GM20431 (cell line): ENCODE measurements around the gene SRP68.

Experiments
- in situ Hi-C: fragments of 300-500 bp; cut with MseI, MboI; formaldehyde crosslinking; loops from one replicate; pipeline ENCODE4 v1.15.0; 2020; ENCODE audit warnings: low sequenced_read_pairs; ENCODE audit not compliant: unreplicated experiment

SRP68 gene

DNA sequence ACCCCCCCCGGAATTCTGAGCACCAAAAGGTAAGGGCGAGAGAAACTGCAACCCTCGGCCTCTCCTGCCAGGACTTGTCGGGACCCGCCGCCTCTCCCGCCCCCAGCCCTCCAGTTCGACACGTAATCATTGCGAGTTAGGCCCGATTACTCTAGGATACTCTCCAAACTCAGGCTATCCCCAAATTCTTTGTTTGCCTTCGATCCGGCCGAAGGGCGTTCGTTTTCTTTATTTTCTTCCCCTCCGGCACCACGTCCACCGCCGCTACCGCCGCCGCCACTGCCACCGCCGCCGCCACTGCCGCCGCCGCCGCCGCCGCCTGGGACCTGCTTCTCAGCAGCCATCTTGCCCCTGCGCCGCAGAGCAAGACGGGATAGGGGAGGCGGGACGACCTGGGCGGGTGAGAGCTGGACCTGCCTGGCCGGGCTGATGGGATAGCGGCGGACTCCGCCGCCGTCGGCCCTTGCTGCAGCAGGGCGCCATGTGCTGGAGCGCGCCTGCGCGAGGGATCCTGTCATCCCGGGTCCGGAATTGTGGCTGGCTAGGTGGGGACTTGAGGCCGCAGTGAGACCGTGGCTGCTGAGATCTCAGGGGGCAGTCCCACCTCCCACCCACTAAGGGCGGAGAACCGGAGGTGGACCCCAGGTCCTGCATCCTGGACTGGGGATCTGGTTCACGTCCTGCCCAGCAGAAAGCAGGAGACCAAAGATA is at the start of gene SRP68:
SRP68 (minus strand) TSS at position 370 of the 711 bp plus-strand sequence; CDS start at position 344, 26 bp downstream.
- in situ Hi-C loops, result no loop called here

DNA sequence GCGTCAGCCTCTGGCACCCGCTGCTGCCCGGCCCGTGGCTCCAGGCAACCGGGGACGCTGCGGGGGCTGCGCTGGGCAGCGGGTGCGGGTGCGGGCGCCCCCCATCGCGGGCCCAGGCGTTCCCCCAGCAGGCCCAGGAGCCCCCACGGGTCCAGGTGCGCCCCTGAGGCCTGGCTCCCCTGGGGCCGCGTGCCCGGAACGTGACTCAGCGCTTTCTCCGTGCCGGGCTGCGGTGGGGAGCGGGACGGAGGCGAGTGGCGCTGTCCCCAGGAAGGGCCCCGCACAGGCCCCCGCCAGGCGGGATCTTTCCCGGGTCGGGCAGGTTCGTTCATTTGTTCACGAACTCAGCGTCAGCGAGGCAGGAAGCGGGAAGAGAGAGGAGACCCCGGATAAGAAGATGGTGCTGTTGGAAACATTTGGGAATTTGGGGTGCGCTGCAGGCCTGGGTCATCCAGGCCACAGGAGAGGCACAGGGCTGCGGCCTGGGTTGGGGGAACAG is 49.7 kb upstream of the SRP68 start:
- in situ Hi-C loops, result loop anchor here (5.0 kb wide), 1 partner anchor 160 kb away; no protein-coding TSS in a partner anchor

DNA sequence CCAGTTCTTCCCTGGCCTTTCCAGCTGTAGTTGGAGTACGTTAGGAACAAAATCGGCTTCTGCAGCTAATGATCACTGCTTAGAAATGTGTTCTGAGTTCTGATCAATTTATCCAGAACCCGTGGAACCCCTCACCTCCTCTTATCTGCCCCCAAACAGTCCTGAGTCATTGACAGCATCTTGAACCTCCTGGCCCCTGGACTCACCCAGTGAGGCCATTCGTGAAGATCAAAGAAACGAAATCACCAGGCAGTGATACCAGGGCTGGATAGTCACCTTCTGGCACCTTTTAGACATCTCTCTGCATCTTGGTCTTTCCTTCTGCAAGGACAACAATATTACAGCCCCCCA is 48.3 kb upstream of the SRP68 start:
- in situ Hi-C loops, result loop anchor here (5.0 kb wide), 1 partner anchor 162 kb away; no protein-coding TSS in a partner anchor

GRCh38 chr17:76119409-76120371 is 47.4 kb upstream of the SRP68 start:
- in situ Hi-C loops, result loop anchor here (5.0 kb wide), 1 partner anchor 163 kb away; no protein-coding TSS in a partner anchor

DNA sequence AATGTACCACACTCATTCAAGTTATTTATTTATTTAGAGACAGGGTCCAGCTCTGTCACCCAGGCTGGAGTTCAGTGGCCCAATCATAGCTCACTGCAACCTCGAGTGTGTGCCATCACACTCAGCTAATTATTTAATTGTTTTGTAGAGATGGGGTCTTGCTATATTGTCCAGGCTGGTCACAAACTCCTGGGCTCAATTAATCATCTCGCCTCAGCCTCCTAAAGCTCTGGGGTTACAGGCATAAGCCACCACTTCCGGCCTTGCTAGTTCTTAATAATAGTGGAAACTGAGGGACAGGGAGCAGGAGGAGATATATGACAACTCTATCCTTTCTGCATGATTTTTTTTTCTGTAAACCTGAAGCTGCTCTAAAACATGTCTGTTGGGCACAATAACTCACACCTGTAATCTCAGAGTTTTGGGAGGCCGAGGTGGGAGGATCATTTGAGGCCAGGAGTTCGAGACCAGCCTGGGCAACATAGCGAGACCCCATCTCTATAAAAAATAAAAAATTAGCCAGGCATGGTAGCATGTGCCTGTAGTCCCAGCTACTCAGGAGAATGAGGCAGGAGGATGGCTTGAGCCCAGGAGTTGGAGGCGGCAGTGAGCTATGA is 42.9 kb upstream of the SRP68 start:
- in situ Hi-C loops, result no loop called here

GRCh38 chr17:76111956-76112355 is 39.6 kb upstream of the SRP68 start:
- in situ Hi-C loops, result no loop called here

- in situ Hi-C loops, result no loop called here
Observed at GRCh38 chr17:76107509-76107908, 35.2 kb upstream of the SRP68 start.

DNA sequence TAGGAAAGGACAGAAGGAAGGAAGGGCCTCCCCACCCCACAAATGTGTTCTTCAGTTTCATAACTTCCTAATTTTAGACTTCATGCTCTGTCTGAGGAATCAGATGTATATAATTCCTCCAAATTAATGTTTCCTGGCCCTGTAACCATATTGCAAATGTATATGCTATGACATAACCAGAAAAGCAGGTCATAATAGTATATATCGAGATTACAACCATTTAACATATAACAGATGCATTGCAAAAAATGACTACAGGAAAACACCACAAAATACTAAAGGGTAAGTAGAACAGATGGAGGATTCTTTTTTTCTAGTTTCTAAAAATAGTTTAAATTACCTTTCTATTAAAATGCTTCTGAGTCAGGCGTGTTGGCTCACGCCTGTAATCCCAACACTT is 34.4 kb upstream of the SRP68 start:
- in situ Hi-C loops, result no loop called here

DNA sequence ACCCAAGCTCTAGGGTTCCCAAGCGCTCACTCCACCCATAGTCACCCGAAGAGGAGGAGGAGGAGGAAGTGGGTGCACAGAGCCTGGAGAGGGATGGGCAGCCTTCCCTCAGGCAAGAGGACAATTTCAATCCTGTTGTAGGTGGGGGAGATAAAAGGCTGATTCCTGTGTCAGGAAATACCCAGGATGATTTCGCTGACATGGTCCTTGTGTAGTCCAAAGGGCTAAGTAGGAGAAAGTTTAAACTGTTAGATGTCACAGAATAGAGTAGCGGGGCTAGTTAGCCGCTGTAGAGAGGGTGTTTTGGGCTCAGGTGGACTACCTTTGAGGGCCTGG is 32.5 kb upstream of the SRP68 start:
- in situ Hi-C loops, result no loop called here

- in situ Hi-C loops, result no loop called here
Observed at GRCh38 chr17:76104140-76104895, 32.0 kb upstream of the SRP68 start.

- in situ Hi-C loops, result no loop called here
Observed at GRCh38 chr17:76103274-76104139, 31.2 kb upstream of the SRP68 start, which contains the start of gene EXOC7. Gene EXOC7 (minus strand): TSS chr17:76103787. CDS start chr17:76103692, 95 bp downstream.

DNA sequence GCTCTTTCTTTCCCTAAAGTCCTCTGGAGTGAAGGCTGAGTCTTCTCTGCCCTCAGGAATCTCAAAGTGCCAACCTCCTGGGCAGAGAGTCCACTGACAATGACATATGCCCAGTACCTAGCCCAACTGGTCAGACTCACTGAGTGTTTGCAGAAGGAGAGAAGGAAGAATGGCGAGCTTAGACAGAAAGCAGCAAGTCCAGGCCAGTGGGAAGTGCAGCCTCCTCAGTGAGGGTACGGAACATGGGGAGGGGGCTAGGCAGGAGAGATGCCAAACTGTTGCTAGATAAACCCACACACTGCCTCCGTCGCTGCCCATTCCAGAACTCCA is 30.6 kb upstream of the SRP68 start:
- in situ Hi-C loops, result no loop called here

GRCh38 chr17:76097716-76098295 is 25.5 kb upstream of the SRP68 start:
- in situ Hi-C loops, result no loop called here

DNA sequence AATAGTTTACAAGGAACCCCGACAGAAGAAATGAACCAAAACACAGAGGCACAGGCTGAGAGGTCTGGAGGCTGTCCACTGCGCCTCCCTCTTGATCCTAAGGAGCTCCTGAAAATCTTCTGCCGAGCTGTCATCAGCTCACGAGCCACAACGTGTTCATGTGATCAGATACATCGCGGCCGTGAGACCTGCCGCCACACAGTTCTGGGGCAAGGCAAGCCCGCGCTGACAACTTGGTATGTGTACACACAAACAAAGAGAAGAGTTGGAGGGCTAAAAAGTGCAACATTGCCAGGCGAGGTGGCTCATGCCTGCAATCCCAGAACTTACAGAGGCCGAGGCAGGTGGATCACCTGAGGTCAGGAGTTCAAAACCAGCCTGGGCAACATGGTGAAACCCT is 23.6 kb upstream of the SRP68 start:
- in situ Hi-C loops, result no loop called here

DNA sequence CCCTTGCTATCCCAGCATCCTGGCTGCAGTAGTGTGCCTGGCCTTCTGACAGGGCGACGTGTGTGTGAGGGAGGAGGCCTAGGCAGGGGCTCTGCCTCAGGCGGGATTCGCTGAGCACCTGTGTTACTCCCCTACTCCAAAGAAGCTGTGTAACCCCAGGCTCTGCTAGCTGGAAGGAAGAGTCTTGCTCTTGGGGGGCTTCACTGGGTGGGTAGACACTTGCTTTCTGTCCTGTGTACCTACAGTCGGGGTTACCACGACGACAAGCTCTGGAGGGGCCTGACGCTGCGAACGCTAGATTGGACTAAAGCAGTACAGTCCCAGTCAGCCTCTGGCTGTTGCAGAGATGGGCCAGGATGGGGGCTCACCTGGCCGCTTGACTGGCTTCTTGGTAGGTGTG is 21.7 kb upstream of the SRP68 start:
- in situ Hi-C loops, result no loop called here

DNA sequence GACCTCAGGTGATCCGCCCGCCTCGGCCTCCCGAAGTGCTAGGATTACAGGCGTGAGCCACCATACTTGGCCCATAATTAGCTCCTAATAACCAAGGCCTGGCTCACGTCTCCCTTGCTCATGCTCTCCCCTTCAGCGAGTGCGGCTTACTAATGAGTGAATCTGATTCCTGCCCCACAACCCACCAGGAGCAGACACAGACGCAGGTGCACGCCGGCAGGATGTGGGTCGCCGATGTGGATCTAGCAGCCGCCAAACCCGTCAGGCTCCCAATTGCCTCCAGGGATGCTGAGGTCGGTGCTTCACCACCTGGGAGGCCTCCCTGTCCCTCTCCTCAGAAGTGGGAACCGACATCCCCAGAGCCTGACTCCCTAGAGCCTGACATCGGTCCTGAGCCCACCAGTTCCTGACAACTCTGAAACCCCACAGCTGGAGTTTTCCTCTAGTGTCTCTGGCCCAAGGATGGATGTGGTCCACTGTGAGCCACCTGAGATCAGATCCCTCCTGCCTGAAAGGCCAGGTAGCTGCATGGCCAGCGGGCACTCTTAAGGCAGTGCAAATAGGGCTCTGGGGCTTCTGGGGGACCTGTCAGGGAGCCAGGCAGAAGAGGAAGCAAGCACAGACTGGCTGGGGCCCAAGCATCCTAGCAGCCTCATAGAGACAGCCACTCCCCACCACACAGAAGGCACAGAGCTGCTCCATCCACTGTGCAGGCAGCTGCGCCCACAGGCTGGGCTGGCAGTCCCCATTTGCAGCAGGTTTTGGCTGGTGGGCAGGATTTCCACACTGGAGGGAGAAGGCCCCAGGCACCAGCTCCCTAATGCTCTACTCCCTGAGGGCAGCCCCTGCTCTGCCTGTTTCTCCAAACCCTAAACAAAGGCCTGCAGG is 20.5 kb upstream of the SRP68 start:
- in situ Hi-C loops, result no loop called here

GRCh38 chr17:76091526-76092286 is 19.4 kb upstream of the SRP68 start:
- in situ Hi-C loops, result no loop called here
